Type B pancreatic cell (in vitro differentiated cells): ENCODE results near the gene HSP90AB1. TPM values are rescaled to one million over a fixed set of nuclear protein-coding genes. Genes with fewer than 3 reads are reported as not detected.

ENCODE experiments used
- DNase-seq: peaks from one replicate; pipeline ENCODE4 v3.0.0; 2021; ENCODE audit warnings: mixed read lengths; ENCODE audit not compliant: unreplicated experiment; ENCODE audit errors: extremely low spot score
- H3K27ac Mint-ChIP-seq: 2 replicates; pipeline ENCODE4 v1.8.0; 2021; ENCODE audit warnings: mild to moderate bottlenecking, mixed read lengths
- H3K27me3 Mint-ChIP-seq: 2 replicates; pipeline ENCODE4 v1.8.0; 2021; ENCODE audit warnings: mixed read lengths
- H3K36me3 Mint-ChIP-seq: 2 replicates; pipeline ENCODE4 v1.8.0; 2021; ENCODE audit warnings: mixed read lengths
- H3K4me1 Mint-ChIP-seq: one replicate; pipeline ENCODE4 v1.8.0; 2021; ENCODE audit warnings: mixed read lengths; ENCODE audit not compliant: unreplicated experiment
- H3K4me3 Mint-ChIP-seq: 2 replicates; pipeline ENCODE4 v1.8.0; 2021; ENCODE audit warnings: mild to moderate bottlenecking, mixed read lengths
- H3K9me3 Mint-ChIP-seq: 2 replicates; pipeline ENCODE4 v1.8.0; 2021; ENCODE audit warnings: mixed read lengths
- CTCF ChIP-seq: fragments of 200-600 bp; sonication (generic); conservative IDR thresholded peaks from 2 replicates; pipeline ENCODE4 v1.5.0; 2021; ENCODE audit warnings: antibody characterized with exemption, mild to moderate bottlenecking
- total RNA-seq: library from RNA; stranded (reverse); gene quantifications from 2 replicates; pipeline ENCODE4 v1.2.1, GENCODE V29; 2021; ENCODE audit warnings: low replicate concordance

HSP90AB1 gene
- total RNA-seq, 1 donor from 2014 or later: 1,082 TPM

GRCh38 chr6:44272999-44273566 lies 26.2 kb downstream of the HSP90AB1 start:
- Mint-ChIP-seq H3K27ac (no peak overlapping the region), H3K9me3 (no peaks in the 10 kb centered on the region), H3K4me3 (peak overlapping the region; percentile 62), H3K27me3 (peaks cover 65% of the 10 kb centered on the region), H3K36me3 (no peaks in the 10 kb centered on the region), H3K4me1 (no peaks in the 10 kb centered on the region)
- no peak for TF ChIP-seq CTCF
- no peak for DNase-seq

- no peaks in the 10 kb centered on the region for H3K9me3 Mint-ChIP-seq
Measured at GRCh38 chr6:44273617-44274016, 26.7 kb downstream of the HSP90AB1 start.

GRCh38 chr6:44275271-44275748 lies 28.4 kb downstream of the HSP90AB1 start:
- Mint-ChIP-seq H3K27me3 (peaks cover 66% of the 10 kb centered on the region), H3K27ac (no peak overlapping the region), H3K9me3 (no peaks in the 10 kb centered on the region), H3K4me3 (no peak overlapping the region), H3K4me1 (no peaks in the 10 kb centered on the region), H3K36me3 (no peaks in the 10 kb centered on the region)
- no peak for TF ChIP-seq CTCF
- no peak for DNase-seq

More at GRCh38 chr6:44273617-44274016, 26.7 kb downstream of the HSP90AB1 start:
- no peak for DNase-seq
- no peak for TF ChIP-seq CTCF
- no peak overlapping the region for H3K4me3 Mint-ChIP-seq
- H3K27me3 Mint-ChIP-seq: peaks cover 67% of the 10 kb centered on the region
- no peaks in the 10 kb centered on the region for H3K36me3 Mint-ChIP-seq
- H3K27ac Mint-ChIP-seq: no peak overlapping the region
- H3K4me1 Mint-ChIP-seq: no peaks in the 10 kb centered on the region

GRCh38 chr6:44275749-44276648 lies 29.1 kb downstream of the HSP90AB1 start:
- peaks cover 72% of the 10 kb centered on the region for H3K27me3 Mint-ChIP-seq
- no peak for DNase-seq

More at GRCh38 chr6:44275749-44276648, 29.1 kb downstream of the HSP90AB1 start:
- no peaks in the 10 kb centered on the region for H3K9me3 Mint-ChIP-seq
- TF ChIP-seq CTCF: no peak
- H3K4me1 Mint-ChIP-seq: no peaks in the 10 kb centered on the region
- H3K4me3 Mint-ChIP-seq: no peak overlapping the region
- no peaks in the 10 kb centered on the region for H3K36me3 Mint-ChIP-seq
- H3K27ac Mint-ChIP-seq: no peak overlapping the region
